ENCODE measurements around the gene TIAM1.

DNA sequence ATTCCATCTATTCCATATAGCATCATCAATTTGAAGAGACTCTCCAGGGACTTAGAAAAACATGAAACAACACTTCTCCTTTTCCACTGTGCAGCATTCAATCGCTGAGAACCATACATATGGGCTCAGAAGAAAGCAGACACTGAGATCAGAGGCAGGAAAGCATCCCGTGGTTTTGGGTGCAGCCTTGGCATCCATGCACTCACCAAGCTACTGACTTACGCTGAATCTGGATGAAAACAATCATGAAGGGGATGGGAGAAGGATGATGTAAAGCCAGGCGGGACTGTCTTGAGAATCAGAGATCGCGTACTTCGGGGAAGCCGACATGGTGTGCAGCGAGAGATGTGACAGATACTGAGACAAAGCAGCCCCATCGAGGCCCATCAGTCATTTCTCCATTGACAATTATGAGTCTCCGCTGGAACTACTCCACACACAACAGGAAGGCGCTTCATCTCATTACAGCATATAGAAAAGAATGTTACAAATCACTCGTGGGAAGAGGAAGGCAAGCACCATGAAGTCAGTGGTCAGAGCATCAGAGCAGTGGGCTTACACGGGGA lies 2.3 kb upstream of the TIAM1 start:
- TF ChIP-seq, protein P1, sequence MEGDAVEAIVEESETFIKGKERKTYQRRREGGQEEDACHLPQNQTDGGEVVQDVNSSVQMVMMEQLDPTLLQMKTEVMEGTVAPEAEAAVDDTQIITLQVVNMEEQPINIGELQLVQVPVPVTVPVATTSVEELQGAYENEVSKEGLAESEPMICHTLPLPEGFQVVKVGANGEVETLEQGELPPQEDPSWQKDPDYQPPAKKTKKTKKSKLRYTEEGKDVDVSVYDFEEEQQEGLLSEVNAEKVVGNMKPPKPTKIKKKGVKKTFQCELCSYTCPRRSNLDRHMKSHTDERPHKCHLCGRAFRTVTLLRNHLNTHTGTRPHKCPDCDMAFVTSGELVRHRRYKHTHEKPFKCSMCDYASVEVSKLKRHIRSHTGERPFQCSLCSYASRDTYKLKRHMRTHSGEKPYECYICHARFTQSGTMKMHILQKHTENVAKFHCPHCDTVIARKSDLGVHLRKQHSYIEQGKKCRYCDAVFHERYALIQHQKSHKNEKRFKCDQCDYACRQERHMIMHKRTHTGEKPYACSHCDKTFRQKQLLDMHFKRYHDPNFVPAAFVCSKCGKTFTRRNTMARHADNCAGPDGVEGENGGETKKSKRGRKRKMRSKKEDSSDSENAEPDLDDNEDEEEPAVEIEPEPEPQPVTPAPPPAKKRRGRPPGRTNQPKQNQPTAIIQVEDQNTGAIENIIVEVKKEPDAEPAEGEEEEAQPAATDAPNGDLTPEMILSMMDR (IDR thresholded peaks at IDR 0.05) = no peak
- no peak for TF ChIP-seq POLR2A (IDR thresholded peaks at IDR 0.05)

Measured in right lobe of liver (tissue), 4 donors.